D721Med (cell line): ENCODE results near the gene PTCD1.

ENCODE experiments used
- DNase-seq: peaks from one replicate; pipeline ENCODE4 v3.0.0; 2011; ENCODE audit warnings: low spot score; ENCODE audit not compliant: insufficient read length
- FAIRE-seq: peaks from 2 replicates; lab custom pipeline; 2011; peaks lifted over from hg19 to GRCh38; lab: Jason Lieb, UNC
- CTCF ChIP-seq: IDR thresholded peaks from 2 replicates; pipeline ENCODE4 v1.5.1; 2012; ENCODE audit warnings: mild to moderate bottlenecking, control low read depth; ENCODE audit not compliant: insufficient read depth; ENCODE audit errors: missing control alignments

Gene PTCD1

GRCh38 chr7:99469381-99470065, 30.9 kb upstream of the PTCD1 start:
- no peak for TF ChIP-seq CTCF
- DNase-seq: no peak
- FAIRE-seq: no peak

GRCh38 chr7:99468336-99468918, 29.8 kb upstream of the PTCD1 start:
- no peak for FAIRE-seq
- TF ChIP-seq CTCF: no peak
- no peak for DNase-seq

- no peak for FAIRE-seq
- no peak for TF ChIP-seq CTCF
These were observed 26.8 kb upstream of the PTCD1 start for GRCh38 chr7:99465421-99465768.

DNA sequence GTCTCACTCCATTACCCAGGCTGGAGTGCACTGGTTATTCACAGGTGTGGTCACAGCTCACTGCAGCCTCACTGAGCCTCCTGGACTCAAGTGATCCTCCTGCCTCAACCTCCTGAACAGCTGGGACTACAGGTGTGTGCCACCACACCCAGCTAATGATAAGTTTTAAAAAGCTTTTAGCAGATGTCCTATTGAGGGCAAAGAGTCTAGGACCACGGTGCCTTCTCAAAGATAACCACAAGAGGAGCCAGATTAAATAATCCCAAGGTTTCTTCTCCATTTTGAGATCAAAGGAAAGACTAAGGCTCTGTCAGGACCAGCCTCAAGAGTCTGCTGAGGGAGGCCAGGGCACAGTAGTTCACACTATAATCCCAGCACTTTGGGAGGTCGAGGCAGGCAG, 22.6 kb upstream of the PTCD1 start:
- DNase-seq: no peak
- no peak for FAIRE-seq
- no peak for TF ChIP-seq CTCF

More at GRCh38 chr7:99465421-99465768, 26.8 kb upstream of the PTCD1 start:
- no peak for DNase-seq

GRCh38 chr7:99460651-99461050, 22.1 kb upstream of the PTCD1 start:
- FAIRE-seq: no peak

DNA sequence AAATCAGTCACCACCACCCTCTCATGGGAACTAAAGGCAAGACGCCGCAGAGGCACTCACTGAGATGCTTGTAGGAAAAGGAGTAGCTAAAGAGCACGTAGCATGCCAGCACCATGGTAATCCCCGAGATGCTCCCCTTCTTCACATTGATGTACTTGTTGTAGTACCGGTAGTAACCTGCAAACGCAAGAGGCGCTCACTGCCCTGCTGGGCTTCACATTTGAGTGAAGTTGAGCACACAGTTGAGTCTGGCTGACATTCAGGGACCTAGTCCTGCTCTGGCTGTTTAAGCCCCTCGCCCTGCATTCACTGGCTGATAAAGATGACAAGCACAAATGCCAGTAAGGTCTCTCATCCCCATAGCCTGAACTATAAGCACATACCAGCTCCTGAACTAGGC, 20.5 kb upstream of the PTCD1 start:
- FAIRE-seq (no peak), DNase-seq (no peak)
- TF ChIP-seq CTCF: peak; percentile 28

More at GRCh38 chr7:99460651-99461050, 22.1 kb upstream of the PTCD1 start:
- no peak for DNase-seq
- no peak for TF ChIP-seq CTCF

GRCh38 chr7:99457650-99458493, 19.3 kb upstream of the PTCD1 start:
- FAIRE-seq (no peak), DNase-seq (no peak)
- no peak for TF ChIP-seq CTCF
